Hepatocyte (in vitro differentiated cells): Measurements from ENCODE around the gene SUMF1.

ENCODE experiments used
- CTCF ChIP-seq: fragments of 200-600 bp; sonication (generic); IDR thresholded peaks from 2 replicates; pipeline ENCODE4 v1.5.1; 2016; ENCODE audit warnings: antibody characterized with exemption, mild to moderate bottlenecking; ENCODE audit not compliant: poor library complexity
- EZH2phosphoT487 ChIP-seq: fragments of 200-600 bp; sonication (generic); IDR thresholded peaks from one replicate; pipeline ENCODE4 v1.6.1; 2018; ENCODE audit warnings: antibody characterized with exemption, mild to moderate bottlenecking, low read depth, moderate library complexity; ENCODE audit not compliant: unreplicated experiment, severe bottlenecking

GRCh38 chr3:4323246-4324027 lies 143.6 kb downstream of the SUMF1 start:
- TF ChIP-seq EZH2phosphoT487 (no peak), CTCF (no peak)
